Panc1 (cell line): Measurements from ENCODE around the gene SLITRK2.

Experiments used
- POLR2AphosphoS5 ChIP-seq: IDR thresholded peaks from 2 replicates; pipeline ENCODE4 v1.6.1; 2012; ENCODE audit warnings: mild to moderate bottlenecking, low read depth, low read length, moderate library complexity
- SIN3A ChIP-seq: IDR thresholded peaks from 2 replicates; pipeline ENCODE4 v1.6.1; 2012; ENCODE audit warnings: low read depth, mild to moderate bottlenecking, low read length, moderate library complexity, borderline replicate concordance; ENCODE audit not compliant: insufficient read depth
- TCF7L2 ChIP-seq: IDR thresholded peaks from 2 replicates; pipeline ENCODE4 v1.6.1; 2011; ENCODE audit warnings: mild to moderate bottlenecking, low read depth, low read length, inconsistent platforms
- TF ChIP-seq, protein P1 (sequence below): fragments of 450-650 bp; IDR thresholded peaks from 2 replicates; pipeline ENCODE4 v1.5.1; 2017; ENCODE audit warnings: mild to moderate bottlenecking
- TF ChIP-seq, protein P2 (sequence below), 2 experiments: IDR thresholded peaks; 2 replicates each; pipeline ENCODE4 v1.6.1; 2011 to 2012; ENCODE audit warnings: low read depth in 2 of 2, control low read depth in 1 of 2, low read length in 1 of 2, mild to moderate bottlenecking in 1 of 2, moderate library complexity in 1 of 2; ENCODE audit not compliant: insufficient read depth in 1 of 2

- TF ChIP-seq, protein P1, sequence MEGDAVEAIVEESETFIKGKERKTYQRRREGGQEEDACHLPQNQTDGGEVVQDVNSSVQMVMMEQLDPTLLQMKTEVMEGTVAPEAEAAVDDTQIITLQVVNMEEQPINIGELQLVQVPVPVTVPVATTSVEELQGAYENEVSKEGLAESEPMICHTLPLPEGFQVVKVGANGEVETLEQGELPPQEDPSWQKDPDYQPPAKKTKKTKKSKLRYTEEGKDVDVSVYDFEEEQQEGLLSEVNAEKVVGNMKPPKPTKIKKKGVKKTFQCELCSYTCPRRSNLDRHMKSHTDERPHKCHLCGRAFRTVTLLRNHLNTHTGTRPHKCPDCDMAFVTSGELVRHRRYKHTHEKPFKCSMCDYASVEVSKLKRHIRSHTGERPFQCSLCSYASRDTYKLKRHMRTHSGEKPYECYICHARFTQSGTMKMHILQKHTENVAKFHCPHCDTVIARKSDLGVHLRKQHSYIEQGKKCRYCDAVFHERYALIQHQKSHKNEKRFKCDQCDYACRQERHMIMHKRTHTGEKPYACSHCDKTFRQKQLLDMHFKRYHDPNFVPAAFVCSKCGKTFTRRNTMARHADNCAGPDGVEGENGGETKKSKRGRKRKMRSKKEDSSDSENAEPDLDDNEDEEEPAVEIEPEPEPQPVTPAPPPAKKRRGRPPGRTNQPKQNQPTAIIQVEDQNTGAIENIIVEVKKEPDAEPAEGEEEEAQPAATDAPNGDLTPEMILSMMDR, result no peak
- TF ChIP-seq TCF7L2 (no peak), POLR2AphosphoS5 (no peak), SIN3A (no peak)
- TF ChIP-seq, protein P2, sequence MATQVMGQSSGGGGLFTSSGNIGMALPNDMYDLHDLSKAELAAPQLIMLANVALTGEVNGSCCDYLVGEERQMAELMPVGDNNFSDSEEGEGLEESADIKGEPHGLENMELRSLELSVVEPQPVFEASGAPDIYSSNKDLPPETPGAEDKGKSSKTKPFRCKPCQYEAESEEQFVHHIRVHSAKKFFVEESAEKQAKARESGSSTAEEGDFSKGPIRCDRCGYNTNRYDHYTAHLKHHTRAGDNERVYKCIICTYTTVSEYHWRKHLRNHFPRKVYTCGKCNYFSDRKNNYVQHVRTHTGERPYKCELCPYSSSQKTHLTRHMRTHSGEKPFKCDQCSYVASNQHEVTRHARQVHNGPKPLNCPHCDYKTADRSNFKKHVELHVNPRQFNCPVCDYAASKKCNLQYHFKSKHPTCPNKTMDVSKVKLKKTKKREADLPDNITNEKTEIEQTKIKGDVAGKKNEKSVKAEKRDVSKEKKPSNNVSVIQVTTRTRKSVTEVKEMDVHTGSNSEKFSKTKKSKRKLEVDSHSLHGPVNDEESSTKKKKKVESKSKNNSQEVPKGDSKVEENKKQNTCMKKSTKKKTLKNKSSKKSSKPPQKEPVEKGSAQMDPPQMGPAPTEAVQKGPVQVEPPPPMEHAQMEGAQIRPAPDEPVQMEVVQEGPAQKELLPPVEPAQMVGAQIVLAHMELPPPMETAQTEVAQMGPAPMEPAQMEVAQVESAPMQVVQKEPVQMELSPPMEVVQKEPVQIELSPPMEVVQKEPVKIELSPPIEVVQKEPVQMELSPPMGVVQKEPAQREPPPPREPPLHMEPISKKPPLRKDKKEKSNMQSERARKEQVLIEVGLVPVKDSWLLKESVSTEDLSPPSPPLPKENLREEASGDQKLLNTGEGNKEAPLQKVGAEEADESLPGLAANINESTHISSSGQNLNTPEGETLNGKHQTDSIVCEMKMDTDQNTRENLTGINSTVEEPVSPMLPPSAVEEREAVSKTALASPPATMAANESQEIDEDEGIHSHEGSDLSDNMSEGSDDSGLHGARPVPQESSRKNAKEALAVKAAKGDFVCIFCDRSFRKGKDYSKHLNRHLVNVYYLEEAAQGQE (IDR thresholded peaks at IDR 0.05; ENCODE audit: insufficient read depth in 1 of 2, low read depth in 2 of 2, low read length in 1 of 2), result no peak
Measured at GRCh38 chrX:145773006-145773405, 44.6 kb upstream of the SLITRK2 start.
